Head of caudate nucleus (tissue), 42 donors: ENCODE results near the gene ETS2.

Source experiments
- DNase-seq, 42 donors: peaks; one replicate each; pipeline versions ENCODE4 v3.0.0 to v3.0.0-alpha.2; 2020 to 2021; ENCODE audit warnings: mixed read lengths in 7 of 42
- intact Hi-C: fragments of 100-400 bp; cut with DNase I; formaldehyde crosslinking; loops from one replicate; pipeline ENCODE4 v1.15.0; 2022

Gene ETS2

DNA sequence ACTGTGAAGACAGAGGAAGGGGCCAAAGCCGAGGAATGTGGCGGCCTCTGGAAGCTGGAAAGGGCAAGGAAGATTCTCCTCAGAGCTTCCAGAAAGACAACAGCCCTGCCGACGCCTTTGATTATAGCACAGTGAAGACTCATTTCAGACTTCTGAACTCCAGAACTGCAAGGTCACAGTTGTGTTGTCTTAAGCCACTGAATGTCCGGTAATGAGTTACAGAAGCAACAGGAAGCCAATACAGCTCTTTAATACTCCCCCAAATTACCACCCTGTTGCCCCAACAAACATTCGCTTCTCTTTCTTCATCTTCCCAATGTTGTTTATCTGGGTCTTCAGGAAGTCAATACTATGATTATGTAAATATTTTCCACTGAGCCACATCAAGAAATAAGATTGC, 44.0 kb downstream of the ETS2 start:
- intact Hi-C loops: no loop called here
- no peak for DNase-seq

DNA sequence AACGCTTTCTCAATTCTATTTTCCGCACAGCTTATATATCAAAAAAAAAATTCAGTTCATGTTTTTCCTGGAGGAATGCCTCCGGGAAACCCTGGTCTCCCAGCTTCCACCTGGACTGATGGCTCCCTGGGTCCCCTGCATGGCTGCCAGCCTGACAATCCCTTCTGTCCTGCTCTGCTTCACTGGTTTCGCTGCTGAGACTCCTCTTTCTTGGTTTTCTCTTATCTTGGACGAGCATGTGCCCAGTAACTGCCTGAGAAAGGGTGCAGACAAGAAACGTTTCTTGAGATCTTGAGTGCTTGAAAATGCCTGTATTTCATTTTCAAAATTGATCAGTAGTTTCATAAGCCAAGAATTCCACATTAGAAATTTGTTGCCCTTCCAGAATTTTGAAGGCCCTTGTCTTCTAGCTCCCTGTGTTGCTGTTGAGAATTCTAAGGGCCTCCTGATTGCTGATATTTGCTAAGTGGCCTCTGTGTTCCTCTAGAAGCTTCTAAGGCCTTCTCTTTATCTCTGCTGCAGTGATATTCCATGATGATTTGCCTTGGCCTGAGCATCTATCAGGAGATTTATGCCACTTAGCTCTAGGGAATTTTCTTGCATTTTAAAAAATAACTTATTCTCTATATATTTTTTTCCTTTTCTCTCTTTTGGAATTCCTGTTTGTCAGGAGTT, 44.7 kb downstream of the ETS2 start:
- intact Hi-C loops: no loop called here
- no peak for DNase-seq

DNA sequence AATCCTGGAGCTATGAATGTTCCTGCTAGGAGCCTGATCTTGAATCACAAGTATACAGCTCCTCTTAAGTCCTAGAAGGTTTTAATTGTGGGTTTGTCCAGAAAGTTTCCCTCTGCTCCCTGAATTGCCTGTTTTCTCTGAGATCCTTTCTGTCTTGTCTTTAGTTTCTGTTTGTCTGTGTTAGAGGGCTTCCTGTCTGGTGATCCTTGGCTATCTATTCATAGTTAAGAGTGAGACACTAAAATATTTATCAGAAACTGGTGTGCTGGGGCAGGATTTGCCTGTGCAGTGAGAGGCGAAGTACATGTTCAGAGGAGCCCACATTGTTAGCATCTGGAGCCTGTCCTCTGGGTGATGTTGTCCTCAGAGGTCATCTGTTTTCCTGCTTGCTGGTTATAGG, 45.4 kb downstream of the ETS2 start:
- no peak for DNase-seq
- intact Hi-C loops: no loop called here

- no peak for DNase-seq
- intact Hi-C loops: no loop called here
Measured at GRCh38 chr21:38852278-38852677, 46.5 kb downstream of the ETS2 start.

DNA sequence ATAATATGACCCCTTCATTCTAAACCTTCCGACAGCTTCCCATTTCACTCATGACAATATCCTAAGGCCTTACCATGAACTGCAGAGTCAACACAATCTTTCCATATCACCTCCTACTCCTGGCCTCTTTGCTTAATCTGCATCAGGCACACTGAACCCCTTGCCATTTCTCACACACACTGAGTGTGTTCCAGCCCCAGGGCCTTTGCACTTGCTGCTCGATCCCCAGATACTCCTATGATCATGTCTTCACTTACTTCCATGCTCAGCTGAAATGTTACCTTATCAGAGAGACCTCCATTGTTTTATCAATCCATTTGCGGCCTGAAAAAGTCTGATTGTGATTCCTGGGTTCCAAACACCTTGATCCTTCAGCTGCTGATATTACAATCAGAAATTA, 47.0 kb downstream of the ETS2 start:
- intact Hi-C loops: no loop called here
- DNase-seq: no peak

DNA sequence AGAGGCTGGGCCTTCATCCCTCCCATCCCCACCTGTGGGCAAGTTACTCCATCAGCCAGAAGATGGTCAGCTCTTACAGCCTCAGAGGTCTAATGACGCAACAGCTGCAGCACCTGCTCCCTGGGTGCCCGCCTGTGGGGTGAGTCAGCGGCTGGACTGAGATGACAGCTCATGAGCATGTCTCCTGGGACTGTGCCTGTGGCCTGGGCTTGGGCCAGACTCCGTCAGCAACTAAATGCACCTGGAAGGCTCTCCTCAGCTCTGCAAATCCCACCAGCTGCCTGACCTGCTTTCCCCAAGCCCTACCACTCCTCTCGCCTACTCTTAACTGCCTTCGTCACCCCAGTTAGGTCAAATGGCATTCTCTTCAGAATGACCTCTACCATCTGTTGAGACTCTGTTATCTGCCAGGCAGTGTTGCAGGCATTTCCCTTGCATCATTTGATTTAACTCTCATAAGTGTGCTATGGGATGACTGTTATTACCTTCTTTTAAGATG, 47.7 kb downstream of the ETS2 start:
- DNase-seq: no peak
- intact Hi-C loops: no loop called here

- DNase-seq: no peak
- intact Hi-C loops: no loop called here
Measured at GRCh38 chr21:38857152-38857825, 51.6 kb downstream of the ETS2 start.

- no peak for DNase-seq
- intact Hi-C loops: no loop called here
Measured at GRCh38 chr21:38858026-38858811, 52.5 kb downstream of the ETS2 start.

DNA sequence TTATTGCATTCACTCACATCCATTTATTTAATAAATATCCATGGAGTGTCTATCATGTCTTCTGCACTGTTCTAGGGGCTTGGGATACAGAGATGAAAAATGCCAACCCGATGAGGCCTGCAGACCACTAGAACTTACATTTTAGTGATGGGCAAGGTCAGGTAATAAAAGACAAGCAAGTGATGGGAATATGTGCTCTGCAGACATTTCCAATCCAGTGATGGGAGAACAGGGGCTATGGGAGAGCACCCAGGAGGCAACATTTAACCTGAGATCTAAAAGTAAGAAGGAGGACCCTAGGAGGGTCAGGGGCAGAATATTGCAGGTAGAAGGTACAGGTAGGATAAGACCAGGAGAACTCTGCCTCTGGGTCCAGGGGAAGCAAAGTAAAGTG, 53.1 kb downstream of the ETS2 start:
- intact Hi-C loops: no loop called here
- DNase-seq: no peak

DNA sequence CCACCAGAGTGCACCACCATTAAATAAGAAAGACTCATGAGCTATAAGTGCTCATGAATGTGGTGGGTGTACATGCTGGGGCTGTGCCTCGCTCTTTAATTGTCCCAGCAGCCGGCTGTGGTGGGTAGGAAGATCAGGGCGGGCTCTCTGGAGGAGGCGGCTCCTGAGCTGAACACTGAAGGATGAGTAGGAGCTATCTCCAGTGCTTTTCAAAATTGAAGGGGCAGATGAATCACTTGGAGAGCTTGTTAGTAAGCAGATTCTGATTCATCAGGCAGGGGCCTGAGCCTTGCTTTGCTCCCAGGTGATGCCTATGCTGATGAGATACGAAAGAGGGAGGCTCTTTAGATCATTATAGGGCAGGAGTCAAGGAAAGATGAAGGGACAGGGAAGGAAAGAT, 54.1 kb downstream of the ETS2 start:
- peak in 2 of 42 donors; percentile 18 to 23 for DNase-seq
- intact Hi-C loops: no loop called here

DNA sequence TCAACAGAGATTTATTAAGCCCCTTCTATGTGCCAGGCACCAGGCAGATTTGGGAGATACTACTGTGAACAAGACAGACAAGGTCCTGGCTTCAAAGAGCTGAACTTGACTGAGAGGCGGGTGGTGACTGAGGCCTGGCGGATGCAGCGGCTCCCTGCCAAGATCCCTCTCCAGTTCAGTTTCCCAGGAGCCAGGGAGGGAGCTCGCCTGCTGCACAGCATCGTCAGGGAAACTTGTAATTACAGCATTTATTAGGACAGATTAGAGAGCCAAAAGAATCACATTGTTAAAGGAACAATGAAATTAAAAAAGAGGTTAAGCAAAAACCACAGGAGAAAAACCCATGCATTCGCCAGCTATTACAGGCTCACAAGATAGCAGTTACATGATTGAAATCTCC, 55.3 kb downstream of the ETS2 start:
- intact Hi-C loops: no loop called here
- DNase-seq: peak in 4 of 42 donors; percentile 8 to 56 (median 22)

DNA sequence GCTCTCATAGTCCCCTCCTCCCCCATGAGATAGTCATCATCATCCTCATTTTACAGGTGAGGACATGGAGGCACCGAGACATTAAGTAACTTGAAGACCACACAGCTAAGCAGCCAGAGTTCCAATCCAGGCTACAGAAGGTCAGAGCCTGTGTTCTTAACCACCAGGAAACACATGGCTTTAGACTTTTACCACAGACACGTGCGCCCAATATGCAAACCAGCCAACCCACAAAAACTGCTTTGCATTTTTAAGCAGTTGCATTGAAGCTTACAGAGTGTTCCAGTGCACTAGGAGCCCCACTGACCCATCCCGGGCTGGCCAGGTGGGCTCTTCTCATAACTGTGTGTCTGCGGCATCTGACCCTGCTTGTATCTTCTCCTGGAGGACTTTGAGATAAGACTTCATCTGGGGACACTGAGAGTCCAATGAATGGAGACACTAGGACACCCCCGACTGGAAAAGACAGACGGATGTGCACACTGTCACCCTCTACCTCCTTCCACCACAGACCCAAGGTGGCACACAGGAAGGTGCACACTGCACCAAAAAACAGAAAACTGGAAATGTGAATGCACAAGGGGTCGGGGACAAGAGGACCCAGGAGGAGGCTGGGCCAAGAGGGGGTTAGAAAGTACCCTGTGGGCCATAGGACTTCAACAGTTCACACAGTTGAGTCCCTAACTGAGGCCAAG, 56.4 kb downstream of the ETS2 start:
- intact Hi-C loops: no loop called here
- DNase-seq: no peak

DNA sequence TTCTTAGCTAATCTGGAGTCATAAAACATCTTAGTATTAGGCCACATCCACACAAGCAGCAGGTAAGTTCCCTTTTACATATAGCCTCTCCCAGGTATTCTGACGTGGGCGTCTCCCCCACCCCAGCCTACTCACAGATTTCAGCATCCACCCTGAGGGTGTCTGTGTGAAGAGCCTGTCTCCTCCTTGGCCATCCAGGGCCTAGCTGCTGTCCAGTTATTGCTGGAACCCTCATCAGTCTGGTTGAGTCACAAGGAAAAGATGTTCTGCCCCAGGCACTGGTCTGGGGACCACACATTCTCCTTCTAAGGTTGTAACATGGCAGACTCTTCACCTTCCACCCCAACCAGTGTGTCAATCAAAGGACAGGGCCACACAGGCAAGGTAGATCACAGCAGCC, 57.6 kb downstream of the ETS2 start:
- no peak for DNase-seq
- intact Hi-C loops: no loop called here

DNA sequence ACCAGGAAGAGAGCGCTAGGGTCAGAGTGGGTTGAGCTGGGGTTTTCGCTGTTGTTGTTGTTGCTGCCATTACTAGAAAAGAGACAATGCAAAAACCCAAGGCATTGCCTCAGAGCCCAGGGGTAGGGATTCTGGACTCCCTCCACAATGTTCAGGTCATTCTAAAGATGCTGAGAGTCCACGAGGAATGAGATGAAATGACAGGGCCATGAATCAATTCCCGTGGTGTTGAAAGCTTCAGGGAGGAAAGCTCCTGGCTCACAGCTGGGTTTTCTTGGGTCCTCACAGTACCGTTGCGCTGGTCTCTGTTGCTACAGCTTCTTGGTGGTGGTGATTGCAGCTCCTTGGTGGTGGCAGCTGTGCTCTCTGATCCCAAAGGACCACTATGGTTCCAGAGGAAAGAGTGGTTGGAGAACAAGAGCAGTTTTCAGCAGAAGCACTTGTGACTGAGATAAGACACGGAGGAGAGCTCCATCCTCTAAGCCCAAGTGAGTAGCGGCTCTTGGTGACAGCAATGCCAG, 58.2 kb downstream of the ETS2 start:
- no peak for DNase-seq
- intact Hi-C loops: no loop called here

- intact Hi-C loops: no loop called here
- no peak for DNase-seq
Measured at GRCh38 chr21:38864964-38865363, 59.2 kb downstream of the ETS2 start.

DNA sequence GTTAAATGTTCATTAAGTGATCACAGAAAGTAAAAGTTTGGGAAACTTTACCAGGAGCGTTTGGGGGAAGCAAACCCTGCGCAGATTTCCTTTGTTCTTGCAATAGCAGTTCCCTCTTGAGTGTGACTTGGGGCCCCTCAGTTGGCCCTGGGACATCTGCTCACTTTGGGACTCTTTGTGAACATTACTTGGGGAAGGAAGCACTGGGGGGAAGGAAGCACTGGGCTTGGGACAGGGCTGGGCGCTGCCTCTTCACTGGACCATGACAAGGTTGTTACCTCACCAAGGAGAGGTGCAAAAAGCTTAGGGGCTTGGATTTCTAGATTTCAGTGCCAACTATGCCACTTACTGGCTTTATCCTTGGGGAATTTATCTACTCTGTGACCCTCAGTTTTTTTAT, 63.5 kb downstream of the ETS2 start:
- intact Hi-C loops: no loop called here
- peak in 3 of 42 donors; percentile 3 to 16 (median 8) for DNase-seq

DNA sequence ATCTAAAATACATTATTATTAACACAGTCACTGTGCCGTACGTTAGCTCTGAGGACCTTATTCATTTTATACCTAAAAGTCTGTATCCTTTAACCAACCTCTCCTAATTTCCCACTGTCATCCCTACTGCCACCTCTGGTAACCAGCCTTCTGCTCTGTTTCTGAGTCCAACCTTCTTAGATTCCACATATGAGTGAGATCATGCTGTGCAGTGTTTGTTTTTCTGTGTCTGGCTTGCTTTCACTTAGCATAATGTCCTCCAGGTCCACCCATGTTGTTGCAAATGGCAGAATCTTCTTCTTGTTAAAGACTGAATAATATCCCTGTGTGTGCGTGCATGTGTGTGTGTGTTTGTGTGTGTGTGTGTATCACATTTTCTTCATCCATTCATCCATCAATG, 64.2 kb downstream of the ETS2 start:
- intact Hi-C loops: no loop called here
- no peak for DNase-seq
